Fibroblast of pulmonary artery (primary cell): ENCODE results near the gene PATL1.

Source experiments
- DNase-seq: peaks from one replicate; pipeline ENCODE4 v3.0.0-alpha.2; 2010; ENCODE audit warnings: low read depth
- H3K4me3 ChIP-seq: replicated peaks from 2 replicates; pipeline ENCODE4 v1.5.1; 2011; ENCODE audit warnings: low read depth, mild to moderate bottlenecking, control low read depth, low read length, moderate library complexity
- CTCF ChIP-seq: IDR thresholded peaks from 2 replicates; pipeline ENCODE4 v1.5.1; 2011; ENCODE audit warnings: mild to moderate bottlenecking, control low read depth, low read length, inconsistent platforms; ENCODE audit errors: missing control alignments

Gene PATL1

GRCh38 chr11:59680287-59681154, 11.7 kb upstream of the PATL1 start:
- no peak overlapping the region for H3K4me3 ChIP-seq
- DNase-seq, result peak; percentile 90
- peak; percentile 99 for TF ChIP-seq CTCF

- DNase-seq, result no peak
- no peak overlapping the region for H3K4me3 ChIP-seq
- TF ChIP-seq CTCF, result no peak
These were observed 10.5 kb upstream of the PATL1 start for GRCh38 chr11:59679347-59679746.

- no peak overlapping the region for H3K4me3 ChIP-seq
- no peak for TF ChIP-seq CTCF
- no peak for DNase-seq
These were observed 10.0 kb upstream of the PATL1 start for GRCh38 chr11:59678813-59679165.

GRCh38 chr11:59678118-59678812, 9.4 kb upstream of the PATL1 start:
- peak; percentile 13 for DNase-seq
- TF ChIP-seq CTCF, result peak; percentile 6
- H3K4me3 ChIP-seq, result no peak overlapping the region

GRCh38 chr11:59676205-59676604, 7.4 kb upstream of the PATL1 start:
- DNase-seq, result no peak
- H3K4me3 ChIP-seq, result no peak overlapping the region
- TF ChIP-seq CTCF, result no peak

GRCh38 chr11:59674291-59674690, 5.5 kb upstream of the PATL1 start:
- no peak for TF ChIP-seq CTCF
- DNase-seq, result no peak
- H3K4me3 ChIP-seq, result no peak overlapping the region

GRCh38 chr11:59673291-59673690, 4.5 kb upstream of the PATL1 start:
- TF ChIP-seq CTCF, result no peak
- DNase-seq, result no peak
- H3K4me3 ChIP-seq, result no peak overlapping the region
